Transverse colon (tissue), 4 donors: Measurements from ENCODE around the gene ANKRD24. TPM values are rescaled to one million over a fixed set of nuclear protein-coding genes. Genes with fewer than 3 reads are reported as not detected.
"Not testable (repeated sequence)": the region's sequence is repeated elsewhere in the genome, so short reads cannot be mapped to it uniquely, and the experiment has no call there.

Experiments used
- DNase-seq: peaks from one replicate; pipeline ENCODE4 v3.0.0-alpha.2; 2019
- H3K27ac ChIP-seq, 4 donors: fragments of 200-600 bp; sonication (generic); 2 replicates each; pipeline ENCODE4 v1.5.1; 2016 to 2018; ENCODE audit warnings: inconsistent platforms in 4 of 4
- H3K27me3 ChIP-seq: fragments of 200-600 bp; sonication (generic); 2 replicates; pipeline ENCODE4 v1.5.1; 2017; ENCODE audit warnings: inconsistent platforms
- H3K36me3 ChIP-seq, 4 donors: fragments of 200-600 bp; sonication (generic); 2 replicates each; pipeline ENCODE4 v1.5.1; 2017 to 2019; ENCODE audit warnings: inconsistent platforms in 4 of 4
- H3K4me1 ChIP-seq, 4 donors: fragments of 200-600 bp; sonication (generic); 2 replicates each; pipeline ENCODE4 v1.5.1; 2017 to 2020; ENCODE audit warnings: inconsistent platforms in 4 of 4
- H3K4me3 ChIP-seq, 4 donors: fragments of 200-600 bp; sonication (generic); 1 replicate in 1 of 4; 2 replicates in 3 of 4; pipeline versions ENCODE4 v1.5.1 to v1.6.1; 2017 to 2019; ENCODE audit warnings: inconsistent platforms in 4 of 4
- H3K9me3 ChIP-seq, 2 donors: fragments of 200-600 bp; sonication (generic); 2 replicates each; pipeline ENCODE4 v1.5.1; 2017 to 2019; ENCODE audit warnings: inconsistent platforms in 2 of 2
- EP300 ChIP-seq: sonication (generic); formaldehyde crosslinking; IDR thresholded peaks from one replicate; pipeline ENCODE4 v1.6.1; 2017; ENCODE audit warnings: antibody characterized with exemption, low read depth
- POLR2A ChIP-seq: fragments of 450-650 bp; IDR thresholded peaks from one replicate; pipeline ENCODE4 v1.6.1; 2016; ENCODE audit warnings: antibody characterized with exemption, mild to moderate bottlenecking, moderate library complexity
- POLR2AphosphoS5 ChIP-seq, 3 donors: sonication (generic); formaldehyde crosslinking; IDR thresholded peaks; one replicate each; pipeline ENCODE4 v1.6.1; 2016; ENCODE audit warnings: antibody characterized with exemption in 3 of 3
- WGBS, 2 donors: methylation state at CpG; one replicate each; pipeline ENCODE4 v1.1.5; 2018; ENCODE audit warnings: low coverage in 1 of 2; 5-methylcytosine and 5-hydroxymethylcytosine counted together
- in situ Hi-C, 4 donors: fragments of 200-750 bp; cut with MboI; loops; one replicate each; pipeline versions ENCODE4 v1.15.0 to v1.15.1; 2017; ENCODE audit warnings: low sequenced_read_pairs in 3 of 4, low pct_ligation_motif_present in 1 of 4, low pct_unique_long_range_greater_than_20kb in 1 of 4
- intact Hi-C: fragments of 100-400 bp; cut with DNase I; formaldehyde crosslinking; loops from one replicate; pipeline ENCODE4 v1.15.1; 2023; ENCODE audit warnings: low total_unique reads
- total RNA-seq, 4 donors: library from RNA; depleted of rRNA; stranded (reverse); fragments of >200 nt; gene quantifications; one replicate each; pipeline ENCODE4 v1.1.0, GENCODE V29; 2016
- TF ChIP-seq, protein P1 (sequence below), 5 experiments: fragments of 200-600 bp in 3 of 5; fragments of 450-650 bp in 2 of 5; sonication (generic) in 3 of 5; IDR thresholded peaks; 1 replicate in 2 of 5; 2 replicates in 3 of 5; pipeline ENCODE4 v1.5.1; 2016 to 2017; ENCODE audit warnings: antibody characterized with exemption in 5 of 5, inconsistent platforms in 3 of 5, mild to moderate bottlenecking in 2 of 5, moderate library complexity in 1 of 5

Gene ANKRD24
- total RNA-seq: 1 to 10 TPM; 1.2 to 6.4 (median 2.1) TPM

DNA sequence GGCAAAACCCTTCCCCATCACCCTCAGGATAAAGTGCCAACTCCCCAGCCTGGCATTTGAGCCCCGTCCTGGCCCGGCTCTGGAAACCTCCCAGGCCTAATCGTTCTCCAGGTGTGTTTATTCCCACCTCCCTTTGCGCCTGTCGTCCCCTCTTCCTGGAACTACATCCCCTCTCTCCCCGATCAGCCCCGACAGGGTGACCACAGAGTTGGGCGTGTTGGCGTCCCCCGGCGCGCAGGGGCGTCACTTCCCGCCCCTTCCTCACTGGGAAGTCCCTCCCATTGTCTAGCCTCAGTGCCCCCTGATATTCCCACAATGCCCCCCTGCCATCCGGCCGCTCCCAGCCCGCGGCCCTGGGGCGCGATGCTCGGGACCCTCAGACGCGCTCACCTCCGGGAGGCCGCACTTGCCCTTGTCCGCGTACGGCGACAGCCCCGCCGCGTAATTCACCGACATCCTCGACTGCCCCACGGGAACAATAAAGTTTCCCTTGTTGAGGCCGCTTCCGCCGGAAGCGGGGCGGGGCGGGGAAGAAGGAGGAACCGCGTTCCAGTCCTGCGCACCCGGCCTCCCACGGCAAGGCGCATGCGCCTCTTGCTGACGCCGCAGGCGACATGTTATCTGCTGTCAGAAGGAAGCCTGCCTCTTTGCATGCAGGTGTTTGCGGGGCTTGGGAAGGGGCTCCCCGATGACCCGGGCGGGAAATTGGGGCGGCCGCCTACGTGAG lies at the start of gene ANKRD24, which contains the start of gene SIRT6:
Gene ANKRD24 (plus strand): TSS at position 606 of the 727 bp plus-strand sequence. CDS start 3,737 bp downstream, outside the sequence.
Gene SIRT6 (minus strand): TSS at position 480 of the 727 bp plus-strand sequence. CDS start 24 bp downstream, at position 456.
- in situ Hi-C loops: loop anchor here in 2 of 4 donors (10.0 kb wide), 1 partner anchor 197 kb away; the partner anchor contains the start of gene EEF2 (in 2 of the 2)
- Histone ChIP-seq H3K27ac (peak within 1 kb of the TSS; percentile 86 to 95 (median 88)), H3K4me3 (peak within 1 kb of the TSS; percentile 76 to 96 (median 84)), H3K36me3 (peaks cover 0 to 8% (median 2%) of the 10 kb centered on the region in 4 donors), H3K27me3 (no peaks in the 10 kb centered on the region), H3K4me1 (peaks cover 12 to 26% (median 22%) of the 10 kb centered on the region in 4 donors), H3K9me3 (no peaks in the 10 kb centered on the region)
- WGBS, 2 donors: 0% methylated on average over 4 to 53 of the region's 58 CpGs
- TF ChIP-seq POLR2AphosphoS5 (IDR thresholded peaks at IDR 0.05) (peak; percentile 84 to 96 (median 94)), EP300 (no peak), POLR2A (peak; percentile 88)
- TF ChIP-seq, protein P1, sequence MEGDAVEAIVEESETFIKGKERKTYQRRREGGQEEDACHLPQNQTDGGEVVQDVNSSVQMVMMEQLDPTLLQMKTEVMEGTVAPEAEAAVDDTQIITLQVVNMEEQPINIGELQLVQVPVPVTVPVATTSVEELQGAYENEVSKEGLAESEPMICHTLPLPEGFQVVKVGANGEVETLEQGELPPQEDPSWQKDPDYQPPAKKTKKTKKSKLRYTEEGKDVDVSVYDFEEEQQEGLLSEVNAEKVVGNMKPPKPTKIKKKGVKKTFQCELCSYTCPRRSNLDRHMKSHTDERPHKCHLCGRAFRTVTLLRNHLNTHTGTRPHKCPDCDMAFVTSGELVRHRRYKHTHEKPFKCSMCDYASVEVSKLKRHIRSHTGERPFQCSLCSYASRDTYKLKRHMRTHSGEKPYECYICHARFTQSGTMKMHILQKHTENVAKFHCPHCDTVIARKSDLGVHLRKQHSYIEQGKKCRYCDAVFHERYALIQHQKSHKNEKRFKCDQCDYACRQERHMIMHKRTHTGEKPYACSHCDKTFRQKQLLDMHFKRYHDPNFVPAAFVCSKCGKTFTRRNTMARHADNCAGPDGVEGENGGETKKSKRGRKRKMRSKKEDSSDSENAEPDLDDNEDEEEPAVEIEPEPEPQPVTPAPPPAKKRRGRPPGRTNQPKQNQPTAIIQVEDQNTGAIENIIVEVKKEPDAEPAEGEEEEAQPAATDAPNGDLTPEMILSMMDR (IDR thresholded peaks at IDR 0.05): no peak
- intact Hi-C loops: loop anchor here (5.0 to 10.0 kb wide), 2 partner anchors 515 to 1897 kb away; partner anchors contain the start of gene PEAK3
- DNase-seq: peak; percentile 98

DNA sequence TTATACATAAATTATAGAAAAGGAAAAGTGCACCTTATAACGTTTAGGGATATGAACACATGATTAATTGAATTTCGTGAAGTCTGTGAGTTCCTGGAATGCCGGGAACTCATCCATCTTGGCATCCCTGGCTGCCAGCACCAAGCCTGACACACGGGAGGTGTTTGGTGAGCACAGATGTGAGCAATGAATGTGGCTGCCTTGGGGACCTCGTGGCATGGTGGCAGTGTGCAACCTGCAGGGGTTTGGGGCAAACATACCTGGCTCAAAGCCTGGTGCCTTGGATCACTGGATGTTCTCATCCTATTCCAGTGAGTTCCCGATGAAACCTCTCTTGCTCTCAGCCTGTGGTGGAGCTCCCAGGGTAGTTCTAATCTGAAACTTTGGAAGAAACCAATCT lies 48.1 kb upstream of the ANKRD24 start:
- in situ Hi-C loops: loop anchor here in 1 of 4 donors (25.0 kb wide), 1 partner anchor 147 kb away; the partner anchor contains the start of gene EEF2
- no peaks in the 10 kb centered on the region for H3K36me3 ChIP-seq
- intact Hi-C loops: loop anchor here (1.0 kb wide), 1 partner anchor 36 kb away; no protein-coding TSS in a partner anchor
- no peak overlapping the region for H3K4me3 ChIP-seq
- TF ChIP-seq EP300 (no peak), POLR2AphosphoS5 (IDR thresholded peaks at IDR 0.05) (no peak), POLR2A (no peak)
- TF ChIP-seq, protein P1 (IDR thresholded peaks at IDR 0.05): no peak
- H3K4me1 ChIP-seq: peaks cover 0 to 41% (median 21%) of the 10 kb centered on the region in 4 donors
- DNase-seq: no peak
- no peaks in the 10 kb centered on the region for H3K27me3 ChIP-seq
- WGBS, 2 donors: 36 to 50% methylated on average over 5 to 6 of the region's 6 CpGs
- no peaks in the 10 kb centered on the region for H3K9me3 ChIP-seq
- H3K27ac ChIP-seq: no peak overlapping the region

DNA sequence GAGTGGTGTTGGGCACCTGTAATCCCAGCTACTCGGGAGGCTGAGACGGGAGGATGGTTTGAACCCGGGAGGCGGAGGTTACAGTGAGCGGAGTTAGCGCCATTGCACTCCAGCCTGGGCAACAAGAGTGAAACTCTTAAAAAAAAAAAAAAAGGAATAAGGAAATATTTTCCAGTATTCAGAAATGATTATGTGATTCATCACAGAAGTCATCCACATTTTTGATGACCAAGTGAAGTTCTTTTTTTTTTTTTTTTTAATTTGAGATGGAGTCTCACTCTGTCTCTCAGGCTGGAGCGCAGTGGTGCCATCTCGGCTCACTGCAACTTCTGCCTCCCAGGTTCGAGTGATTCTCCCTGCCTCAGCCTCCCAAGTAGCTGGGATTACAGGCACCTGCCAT lies 47.1 kb upstream of the ANKRD24 start:
- in situ Hi-C loops: loop anchor here in 1 of 4 donors (25.0 kb wide), 1 partner anchor 148 kb away; the partner anchor contains the start of gene EEF2
- H3K27me3 ChIP-seq, H3K36me3 ChIP-seq, intact Hi-C loops, H3K9me3 ChIP-seq, DNase-seq, H3K4me3 ChIP-seq, H3K27ac ChIP-seq: not testable (repeated sequence)
- WGBS, 2 donors: 93 to 95% methylated on average over 6 to 9 of the region's 9 CpGs
- H3K4me1 ChIP-seq: peaks cover 0 to 39% (median 23%) of the 10 kb centered on the region in 4 donors

DNA sequence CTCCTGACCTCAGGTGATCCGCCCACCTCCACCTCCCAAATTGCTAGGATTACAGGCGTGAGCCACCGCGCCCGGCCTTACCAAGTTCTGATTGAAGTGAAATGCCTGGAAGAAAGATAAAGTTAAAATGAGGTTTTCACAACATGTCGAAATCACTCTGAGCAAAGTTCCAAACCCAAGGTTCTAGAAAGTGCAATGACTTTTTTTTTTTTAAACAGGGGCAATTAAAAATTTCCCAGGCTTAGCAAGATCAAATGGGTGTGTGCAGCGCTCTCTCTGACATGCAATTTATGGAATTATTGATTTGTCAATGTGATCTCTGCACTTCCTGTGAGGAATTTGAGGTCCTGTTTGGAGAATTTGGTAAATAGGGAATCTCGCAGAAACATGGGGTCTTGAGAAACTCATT lies 45.8 kb upstream of the ANKRD24 start:
- no peaks in the 10 kb centered on the region for H3K27me3 ChIP-seq
- no peaks in the 10 kb centered on the region for H3K9me3 ChIP-seq
- H3K36me3 ChIP-seq: no peaks in the 10 kb centered on the region
- peak; percentile 56 for DNase-seq
- intact Hi-C loops: no loop called here
- WGBS, 2 donors: 58 to 67% methylated on average over 3 to 8 of the region's 8 CpGs
- H3K4me1 ChIP-seq: peaks cover 0 to 36% (median 15%) of the 10 kb centered on the region in 4 donors
- TF ChIP-seq EP300 (no peak), POLR2AphosphoS5 (IDR thresholded peaks at IDR 0.05) (peak in 1 of 3 donors; percentile 12)
- no peak overlapping the region for H3K4me3 ChIP-seq
- peak overlapping the region; percentile 75 to 82 (median 76) for H3K27ac ChIP-seq
- in situ Hi-C loops: loop anchor here in 1 of 4 donors (25.0 kb wide), 1 partner anchor 149 kb away; the partner anchor contains the start of gene EEF2

DNA sequence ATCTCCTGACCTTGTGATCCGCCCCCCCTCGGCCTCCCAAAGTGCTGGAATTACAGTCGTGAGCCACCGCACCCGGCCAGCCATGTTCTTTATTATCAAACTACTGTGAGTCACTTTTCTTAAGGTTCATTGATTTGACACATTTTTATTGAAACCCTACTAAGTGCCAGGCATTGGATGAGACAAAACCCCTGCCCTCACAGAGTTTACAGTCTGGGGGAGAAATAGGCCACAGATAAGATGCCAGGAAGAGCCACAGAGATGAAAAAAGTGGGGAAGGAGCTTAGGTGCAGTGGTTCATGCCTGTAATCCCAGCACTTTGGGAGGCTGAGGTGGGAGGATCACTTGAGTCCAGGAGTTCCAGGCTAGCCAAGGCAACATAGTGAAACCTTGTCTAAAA lies 44.0 kb upstream of the ANKRD24 start:
- H3K4me1 ChIP-seq: peaks cover 0 to 36% (median 21%) of the 10 kb centered on the region in 4 donors
- TF ChIP-seq, protein P1 (IDR thresholded peaks at IDR 0.05): no peak
- TF ChIP-seq POLR2AphosphoS5 (IDR thresholded peaks at IDR 0.05) (no peak), EP300 (no peak), POLR2A (no peak)
- in situ Hi-C loops (loop anchor here in 1 of 4 donors (25.0 kb wide), 1 partner anchor 151 kb away; the partner anchor contains the start of gene EEF2), intact Hi-C loops (no loop called here)
- DNase-seq: no peak
- peak overlapping the region in 2 of 4 donors; percentile 77 to 82 for H3K27ac ChIP-seq
- no peaks in the 10 kb centered on the region for H3K27me3 ChIP-seq
- no peaks in the 10 kb centered on the region for H3K9me3 ChIP-seq
- H3K36me3 ChIP-seq: no peaks in the 10 kb centered on the region
- no peak overlapping the region for H3K4me3 ChIP-seq
- WGBS, 2 donors: 60 to 76% methylated on average over 4 to 5 of the region's 5 CpGs
